Vagina (tissue), 2 donors: ENCODE measurements around the gene ZNF597. TPM values are rescaled to one million over a fixed set of nuclear protein-coding genes. Genes with fewer than 3 reads are reported as not detected.
"Not testable (repeated sequence)": the region's sequence is repeated elsewhere in the genome, so short reads cannot be mapped to it uniquely, and the experiment has no call there.

Source experiments
- DNase-seq, 2 donors: peaks; one replicate each; pipeline ENCODE4 v3.0.0-alpha.2; 2017; ENCODE audit errors: extremely low spot score in 2 of 2
- H3K27ac ChIP-seq: fragments of 200-600 bp; sonication (generic); one replicate; pipeline ENCODE4 v1.5.1; 2019
- H3K27me3 ChIP-seq: fragments of 200-600 bp; sonication (generic); one replicate; pipeline ENCODE4 v1.5.1; 2019
- H3K36me3 ChIP-seq, 2 donors: fragments of 200-600 bp; sonication (generic); one replicate each; pipeline ENCODE4 v1.5.1; 2017 to 2019
- H3K4me1 ChIP-seq: fragments of 200-600 bp; sonication (generic); one replicate; pipeline ENCODE4 v1.5.1; 2019
- H3K4me3 ChIP-seq, 2 donors: fragments of 200-600 bp; sonication (generic); 1 replicate in 1 of 2; 2 replicates in 1 of 2; pipeline ENCODE4 v1.5.1; 2016 to 2019
- H3K9me3 ChIP-seq: fragments of 200-600 bp; sonication (generic); one replicate; pipeline ENCODE4 v1.5.1; 2019
- POLR2A ChIP-seq, 2 donors: fragments of 450-650 bp; IDR thresholded peaks; one replicate each; pipeline ENCODE4 v1.6.1; 2017; ENCODE audit warnings: antibody characterized with exemption in 2 of 2, mild to moderate bottlenecking in 2 of 2, moderate library complexity in 2 of 2
- POLR2AphosphoS5 ChIP-seq, 2 donors: sonication (generic); formaldehyde crosslinking; IDR thresholded peaks; one replicate each; pipeline ENCODE4 v1.9.0; 2017; ENCODE audit warnings: antibody characterized with exemption in 2 of 2, mild to moderate bottlenecking in 2 of 2, low read depth in 1 of 2; ENCODE audit not compliant: insufficient read depth in 1 of 2
- intact Hi-C: fragments of 100-400 bp; cut with DNase I; formaldehyde crosslinking; loops from one replicate; pipeline ENCODE4 v1.15.1; 2023
- total RNA-seq: library from RNA; depleted of rRNA; stranded (reverse); fragments of >200 nt; gene quantifications from one replicate; pipeline ENCODE4 v1.2.3, GENCODE V29; 2016
- TF ChIP-seq, protein P1 (sequence below), 3 experiments: fragments of 450-650 bp in 2 of 3; fragments of 200-600 bp in 1 of 3; sonication (generic) in 1 of 3; IDR thresholded peaks; one replicate each; pipeline ENCODE4 v1.5.1; 2017 to 2019; ENCODE audit warnings: antibody characterized with exemption in 3 of 3, mild to moderate bottlenecking in 2 of 3, moderate library complexity in 2 of 3

ZNF597 gene
- total RNA-seq, 1 donor from 2014 or later, result 2.0 TPM

DNA sequence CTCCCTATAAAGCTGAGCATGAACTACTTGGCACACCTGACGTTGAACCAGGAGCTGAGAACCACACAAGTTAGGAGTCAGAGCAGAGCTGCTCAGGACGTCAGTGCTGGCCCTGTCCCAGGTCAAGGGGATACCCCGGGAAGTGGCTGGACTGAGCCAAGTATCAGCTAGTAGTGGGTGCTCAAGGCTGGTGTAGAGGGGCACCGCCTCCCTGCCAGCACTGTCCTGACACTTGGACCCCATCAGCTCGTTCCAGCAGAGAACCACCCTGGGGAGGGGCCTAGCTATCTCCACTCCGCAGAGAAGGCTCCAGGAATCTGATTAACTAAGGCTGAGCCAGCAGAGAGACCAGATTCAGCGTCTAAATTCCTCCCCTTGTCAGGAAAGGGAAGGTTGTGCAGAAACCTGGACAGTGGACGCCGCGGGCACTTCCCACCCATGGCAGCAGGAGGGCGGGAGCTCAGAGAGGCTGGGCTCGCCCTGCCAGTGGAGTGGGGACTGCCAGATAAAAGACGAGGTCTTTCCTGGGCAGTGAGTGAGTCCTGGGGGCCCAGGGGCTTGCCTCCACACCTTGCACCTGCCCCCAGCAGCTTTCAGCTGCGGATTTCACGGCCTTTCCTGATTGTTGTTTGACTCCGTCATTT is 31.0 kb upstream of the ZNF597 start:
- no peaks in the 10 kb centered on the region for H3K27me3 ChIP-seq
- TF ChIP-seq, protein P1, sequence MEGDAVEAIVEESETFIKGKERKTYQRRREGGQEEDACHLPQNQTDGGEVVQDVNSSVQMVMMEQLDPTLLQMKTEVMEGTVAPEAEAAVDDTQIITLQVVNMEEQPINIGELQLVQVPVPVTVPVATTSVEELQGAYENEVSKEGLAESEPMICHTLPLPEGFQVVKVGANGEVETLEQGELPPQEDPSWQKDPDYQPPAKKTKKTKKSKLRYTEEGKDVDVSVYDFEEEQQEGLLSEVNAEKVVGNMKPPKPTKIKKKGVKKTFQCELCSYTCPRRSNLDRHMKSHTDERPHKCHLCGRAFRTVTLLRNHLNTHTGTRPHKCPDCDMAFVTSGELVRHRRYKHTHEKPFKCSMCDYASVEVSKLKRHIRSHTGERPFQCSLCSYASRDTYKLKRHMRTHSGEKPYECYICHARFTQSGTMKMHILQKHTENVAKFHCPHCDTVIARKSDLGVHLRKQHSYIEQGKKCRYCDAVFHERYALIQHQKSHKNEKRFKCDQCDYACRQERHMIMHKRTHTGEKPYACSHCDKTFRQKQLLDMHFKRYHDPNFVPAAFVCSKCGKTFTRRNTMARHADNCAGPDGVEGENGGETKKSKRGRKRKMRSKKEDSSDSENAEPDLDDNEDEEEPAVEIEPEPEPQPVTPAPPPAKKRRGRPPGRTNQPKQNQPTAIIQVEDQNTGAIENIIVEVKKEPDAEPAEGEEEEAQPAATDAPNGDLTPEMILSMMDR (IDR thresholded peaks at IDR 0.05), result no peak
- TF ChIP-seq POLR2A (IDR thresholded peaks at IDR 0.05) (no peak), POLR2AphosphoS5 (IDR thresholded peaks at IDR 0.05; ENCODE audit: insufficient read depth in 1 of 2, low read depth in 1 of 2) (no peak)
- peaks cover 34% of the 10 kb centered on the region for H3K4me1 ChIP-seq
- no peaks in the 10 kb centered on the region for H3K9me3 ChIP-seq
- no peak for DNase-seq
- no peak overlapping the region for H3K27ac ChIP-seq
- intact Hi-C loops, result no loop called here
- no peak overlapping the region for H3K4me3 ChIP-seq
- peaks cover 0 to 11% of the 10 kb centered on the region in 2 donors for H3K36me3 ChIP-seq

- H3K36me3 ChIP-seq, H3K9me3 ChIP-seq, H3K4me3 ChIP-seq, H3K27ac ChIP-seq, intact Hi-C loops, H3K27me3 ChIP-seq, DNase-seq: not testable (repeated sequence)
- H3K4me1 ChIP-seq, result peaks cover 40% of the 10 kb centered on the region
These were observed 30.3 kb upstream of the ZNF597 start for GRCh38 chr16:3473596-3473943.

DNA sequence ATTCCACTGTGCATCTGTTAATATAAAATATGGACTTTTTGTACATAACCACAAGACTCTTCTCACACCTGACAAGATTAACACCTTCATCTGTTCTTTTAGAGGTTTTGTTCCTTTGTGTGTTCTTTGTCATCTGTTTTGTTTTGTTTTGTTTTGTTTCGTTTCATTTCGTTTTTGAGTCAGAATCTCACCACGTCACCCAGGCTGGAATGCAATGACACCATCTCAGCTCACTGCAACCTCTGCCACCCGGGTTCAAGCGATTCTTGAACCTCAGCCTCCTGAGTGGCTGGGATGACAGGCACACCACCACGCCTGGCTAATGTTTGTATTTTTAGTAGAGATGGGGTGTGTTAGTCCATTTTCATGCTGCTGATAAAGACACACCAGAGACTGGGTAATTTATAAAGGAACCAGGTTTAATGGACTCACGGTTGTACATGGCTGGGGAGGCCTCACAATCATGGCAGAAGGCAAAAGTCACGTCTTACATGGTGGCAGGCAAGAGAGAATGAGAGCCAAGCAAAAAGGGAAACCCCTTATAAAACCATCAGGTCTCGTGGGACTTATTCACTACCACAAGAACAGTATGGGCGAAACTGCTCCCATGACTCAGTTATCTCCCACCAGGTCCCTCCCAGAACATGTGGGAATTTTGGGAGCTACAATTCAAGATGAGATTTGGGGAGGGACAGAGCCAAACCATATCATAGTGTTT is 29.7 kb upstream of the ZNF597 start:
- intact Hi-C loops, result no loop called here
- H3K27me3 ChIP-seq, result no peaks in the 10 kb centered on the region
- H3K27ac ChIP-seq, result no peak overlapping the region
- peaks cover 0 to under 1% of the 10 kb centered on the region in 2 donors for H3K36me3 ChIP-seq
- peaks cover 40% of the 10 kb centered on the region for H3K4me1 ChIP-seq
- H3K9me3 ChIP-seq, result no peaks in the 10 kb centered on the region
- TF ChIP-seq POLR2AphosphoS5 (IDR thresholded peaks at IDR 0.05; ENCODE audit: insufficient read depth in 1 of 2, low read depth in 1 of 2), result no peak
- TF ChIP-seq POLR2A (IDR thresholded peaks at IDR 0.05), result no peak
- TF ChIP-seq, protein P1 (IDR thresholded peaks at IDR 0.05), result no peak
- no peak for DNase-seq
- H3K4me3 ChIP-seq, result no peak overlapping the region

- TF ChIP-seq POLR2A (IDR thresholded peaks at IDR 0.05), result no peak
- TF ChIP-seq, protein P1 (IDR thresholded peaks at IDR 0.05), result no peak
- no peak for TF ChIP-seq POLR2AphosphoS5 (IDR thresholded peaks at IDR 0.05; ENCODE audit: insufficient read depth in 1 of 2, low read depth in 1 of 2)
- H3K9me3 ChIP-seq, result no peaks in the 10 kb centered on the region
- no peak for DNase-seq
- H3K27ac ChIP-seq, result no peak overlapping the region
- intact Hi-C loops, result no loop called here
- H3K27me3 ChIP-seq, result no peaks in the 10 kb centered on the region
- peaks cover 54% of the 10 kb centered on the region for H3K4me1 ChIP-seq
- no peaks in the 10 kb centered on the region for H3K36me3 ChIP-seq
- no peak overlapping the region for H3K4me3 ChIP-seq
These were observed 28.3 kb upstream of the ZNF597 start for GRCh38 chr16:3471518-3472176.

DNA sequence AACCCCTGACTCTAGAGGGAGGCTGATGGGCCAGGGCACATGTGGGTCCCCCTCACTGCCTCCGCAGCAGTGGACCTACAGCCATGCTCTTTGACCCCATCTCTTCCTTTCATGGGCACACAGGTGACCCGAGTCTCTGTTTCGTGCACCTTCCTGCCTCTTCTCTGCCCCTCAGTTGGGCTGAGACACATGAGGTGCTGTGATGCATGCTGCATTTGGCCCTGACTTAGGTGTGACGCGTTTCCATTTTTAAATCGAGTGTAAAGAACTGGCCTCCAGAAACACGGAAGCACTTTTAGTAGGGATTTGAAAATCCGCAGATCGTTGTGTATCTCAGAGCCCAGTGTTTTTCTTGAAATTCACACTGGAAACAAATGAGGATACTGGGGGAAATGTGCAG is 27.4 kb upstream of the ZNF597 start:
- peaks cover 59% of the 10 kb centered on the region for H3K4me1 ChIP-seq
- no peak for DNase-seq
- intact Hi-C loops, result no loop called here
- no peaks in the 10 kb centered on the region for H3K9me3 ChIP-seq
- TF ChIP-seq POLR2AphosphoS5 (IDR thresholded peaks at IDR 0.05; ENCODE audit: insufficient read depth in 1 of 2, low read depth in 1 of 2) (no peak), POLR2A (IDR thresholded peaks at IDR 0.05) (no peak)
- TF ChIP-seq, protein P1 (IDR thresholded peaks at IDR 0.05), result no peak
- H3K4me3 ChIP-seq, result no peak overlapping the region
- H3K27me3 ChIP-seq, result no peaks in the 10 kb centered on the region
- peaks cover 0 to 6% of the 10 kb centered on the region in 2 donors for H3K36me3 ChIP-seq
- no peak overlapping the region for H3K27ac ChIP-seq
